GM18505 (cell line): ENCODE results near the gene ACSM2B.
"Not testable (repeated sequence)": the region's sequence is repeated elsewhere in the genome, so short reads cannot be mapped to it uniquely, and the experiment has no call there.

ENCODE experiments used
- ATAC-seq: cut with Tn5 transposase; IDR thresholded peaks from one replicate; pipeline ENCODE4 v1.9.1; 2021; ENCODE audit not compliant: unreplicated experiment
- POLR2A ChIP-seq: IDR thresholded peaks from 4 replicates; pipeline ENCODE4 v1.6.1; 2011; ENCODE audit warnings: borderline replicate concordance; ENCODE audit not compliant: insufficient read depth, insufficient read length; ENCODE audit errors: extremely low read depth

The ACSM2B gene

GRCh38 chr16:20568404-20568803 is 7.8 kb downstream of the ACSM2B start:
- TF ChIP-seq POLR2A, result no peak
- ATAC-seq, result no peak

GRCh38 chr16:20566864-20567263 is 9.3 kb downstream of the ACSM2B start:
- no peak for ATAC-seq
- no peak for TF ChIP-seq POLR2A

- ATAC-seq, result not testable (repeated sequence)
Observed at GRCh38 chr16:20565334-20565733, 10.8 kb downstream of the ACSM2B start.

DNA sequence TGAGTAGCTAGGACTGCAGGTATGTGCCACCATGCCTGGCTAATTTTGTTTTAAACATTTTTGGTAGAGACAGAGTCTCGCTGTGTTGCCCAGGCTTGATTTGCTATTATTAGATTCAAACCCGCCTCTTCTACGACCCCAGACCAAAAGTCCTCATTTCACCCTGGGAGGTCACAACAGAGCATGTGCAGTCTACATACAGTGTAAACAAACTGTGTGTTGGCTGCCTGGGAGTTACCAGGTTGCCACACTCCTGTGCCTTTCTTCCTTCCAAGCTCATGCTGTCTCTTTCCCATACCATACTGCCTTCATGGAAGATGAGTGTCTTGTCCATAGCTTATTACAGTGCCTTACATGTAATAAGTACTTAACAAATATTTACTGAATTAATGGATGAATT is 11.9 kb downstream of the ACSM2B start:
- not testable (repeated sequence) for ATAC-seq

GRCh38 chr16:20555628-20556027 is 20.5 kb downstream of the ACSM2B start:
- ATAC-seq, result not testable (repeated sequence)

GRCh38 chr16:20554689-20555088 is 21.5 kb downstream of the ACSM2B start:
- ATAC-seq, result not testable (repeated sequence)

- not testable (repeated sequence) for ATAC-seq
Observed at GRCh38 chr16:20553493-20553892, 22.7 kb downstream of the ACSM2B start.

DNA sequence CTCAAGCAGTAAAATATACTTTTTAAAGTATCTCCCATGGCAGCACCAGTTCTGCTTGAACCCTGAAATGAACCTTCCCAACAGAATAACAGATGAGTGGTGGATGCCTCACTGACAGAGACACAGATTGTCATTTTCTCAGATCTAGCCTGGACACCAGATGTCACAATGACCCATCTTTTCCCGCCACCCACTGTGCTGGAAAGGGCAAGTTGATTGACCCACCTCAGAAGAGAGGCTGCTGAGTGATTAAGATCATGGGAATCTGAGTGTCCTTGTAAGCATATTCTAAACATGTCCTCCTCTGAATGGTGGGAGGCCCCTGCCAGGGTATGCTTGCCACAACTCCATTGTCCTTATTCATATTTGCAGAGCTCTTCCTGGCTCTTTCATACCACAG is 29.2 kb downstream of the ACSM2B start:
- ATAC-seq, result not testable (repeated sequence)

DNA sequence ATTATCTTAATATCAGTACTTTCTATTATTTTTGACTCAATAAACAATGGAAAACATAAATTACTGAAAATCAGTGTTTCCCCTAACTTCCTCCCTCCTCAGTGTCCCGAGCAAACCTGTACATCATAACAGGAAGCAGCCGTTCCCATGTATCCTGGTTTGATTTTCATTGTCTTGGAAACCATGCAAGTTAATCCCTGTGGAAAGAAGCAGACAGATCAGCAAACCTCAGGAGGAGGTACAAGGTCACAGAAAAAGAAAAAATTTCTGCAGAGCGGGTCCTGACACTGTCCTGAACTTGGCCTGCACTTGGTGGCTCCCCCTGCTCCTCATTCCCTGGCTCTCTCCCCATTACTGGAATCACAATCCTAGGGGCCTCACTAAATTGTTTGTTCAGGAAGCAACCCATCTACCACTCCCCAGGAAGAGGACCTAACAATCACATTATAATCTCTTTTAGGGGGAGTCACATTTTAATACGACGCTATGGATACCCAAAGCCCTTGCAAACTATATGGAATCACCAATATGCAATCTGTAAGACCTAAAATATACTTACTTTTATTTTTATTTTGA is 29.8 kb downstream of the ACSM2B start:
- not testable (repeated sequence) for ATAC-seq

- not testable (repeated sequence) for ATAC-seq
Observed at GRCh38 chr16:20540603-20541316, 35.4 kb downstream of the ACSM2B start.

- TF ChIP-seq POLR2A, result no peak
- ATAC-seq, result no peak
Observed at GRCh38 chr16:20538687-20539086, 37.5 kb downstream of the ACSM2B start.

DNA sequence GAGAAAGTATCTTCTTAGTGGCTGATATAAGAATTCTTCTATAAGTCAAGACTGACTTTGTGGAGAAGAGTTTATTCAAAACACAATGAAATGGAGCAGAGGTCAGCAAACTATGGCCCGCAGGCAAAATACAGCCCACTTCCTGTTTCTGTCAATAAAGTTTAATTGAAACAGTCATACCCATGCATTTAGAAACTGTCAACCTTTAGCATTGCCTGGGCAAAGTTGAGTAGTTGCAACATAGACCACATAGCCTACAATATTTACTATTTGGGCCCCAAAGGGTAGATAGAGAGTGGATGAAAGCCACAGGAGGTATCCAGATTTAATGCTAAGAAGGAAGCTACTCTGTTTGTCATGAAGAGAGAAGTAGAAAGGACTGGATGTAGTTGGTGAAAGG is 38.0 kb downstream of the ACSM2B start:
- ATAC-seq, result no peak

GRCh38 chr16:20536669-20537068 is 39.5 kb downstream of the ACSM2B start:
- not testable (repeated sequence) for ATAC-seq

More for the DNA sequence above, 38.0 kb downstream of the ACSM2B start:
- no peak for TF ChIP-seq POLR2A

- ATAC-seq, result not testable (repeated sequence)
Observed at GRCh38 chr16:20532284-20532792, 43.8 kb downstream of the ACSM2B start.

- not testable (repeated sequence) for ATAC-seq
Observed at GRCh38 chr16:20531795-20532194, 44.4 kb downstream of the ACSM2B start.

DNA sequence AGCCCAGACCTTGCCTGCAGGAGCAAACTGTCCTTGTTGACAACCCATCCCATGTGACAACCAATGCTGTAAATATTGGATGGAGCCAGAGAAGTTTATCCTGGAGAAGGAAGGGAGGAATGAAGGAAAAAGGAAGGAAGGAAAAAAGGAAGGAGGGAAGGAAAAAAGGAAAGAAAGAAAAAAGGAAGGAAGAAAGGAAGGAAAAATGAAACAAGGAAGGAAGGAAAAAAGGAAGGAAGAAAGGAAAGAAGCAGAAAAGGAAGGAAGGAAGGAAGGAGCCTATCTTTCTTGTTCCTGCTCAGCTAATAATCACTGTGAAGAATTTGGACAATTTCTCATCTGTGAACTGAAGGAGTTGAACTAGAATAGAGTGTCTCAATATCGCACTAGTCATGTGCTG is 56.1 kb downstream of the ACSM2B start:
- ATAC-seq, result no peak
- no peak for TF ChIP-seq POLR2A
